Keratinocyte (primary cell): ENCODE data around the gene NUDT3.

ENCODE experiments used
- EZH2 ChIP-seq: IDR thresholded peaks from one replicate; pipeline ENCODE4 v1.6.1; 2012; ENCODE audit warnings: inconsistent platforms, mild to moderate bottlenecking, low read length, moderate library complexity
- TF ChIP-seq, protein P1 (sequence below), 3 experiments: IDR thresholded peaks in 1 of 3; conservative IDR thresholded peaks in 1 of 3; optimal IDR thresholded peaks in 1 of 3; 2 replicates in 2 of 3; 3 replicates in 1 of 3; pipeline versions ENCODE3 to v1.5.1; 2011; ENCODE audit warnings: low read length in 3 of 3, mild to moderate bottlenecking in 3 of 3, moderate library complexity in 2 of 3, control low read depth in 1 of 3, inconsistent platforms in 1 of 3; ENCODE audit not compliant: insufficient read depth in 2 of 3; ENCODE audit errors: extremely low read depth in 1 of 3

DNA sequence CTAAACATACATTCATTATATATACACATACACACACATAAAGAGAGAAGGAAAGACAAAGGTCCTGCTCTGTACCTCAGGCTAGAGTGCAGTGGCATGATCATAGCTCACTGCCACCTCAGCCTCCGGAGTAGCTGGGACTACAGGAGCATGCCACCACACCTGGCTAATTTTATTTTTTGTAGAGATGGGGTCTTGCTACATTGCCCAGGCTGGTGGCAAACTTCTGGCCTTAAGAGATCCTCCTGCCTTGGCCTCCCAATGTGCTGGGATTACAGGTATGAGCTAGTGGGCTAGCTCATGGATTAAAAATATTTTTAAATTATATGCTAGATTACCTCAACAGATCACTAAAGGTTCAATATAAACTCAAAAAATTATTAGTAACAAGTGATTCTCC is 30.3 kb downstream of the NUDT3 start:
- TF ChIP-seq, protein P1, sequence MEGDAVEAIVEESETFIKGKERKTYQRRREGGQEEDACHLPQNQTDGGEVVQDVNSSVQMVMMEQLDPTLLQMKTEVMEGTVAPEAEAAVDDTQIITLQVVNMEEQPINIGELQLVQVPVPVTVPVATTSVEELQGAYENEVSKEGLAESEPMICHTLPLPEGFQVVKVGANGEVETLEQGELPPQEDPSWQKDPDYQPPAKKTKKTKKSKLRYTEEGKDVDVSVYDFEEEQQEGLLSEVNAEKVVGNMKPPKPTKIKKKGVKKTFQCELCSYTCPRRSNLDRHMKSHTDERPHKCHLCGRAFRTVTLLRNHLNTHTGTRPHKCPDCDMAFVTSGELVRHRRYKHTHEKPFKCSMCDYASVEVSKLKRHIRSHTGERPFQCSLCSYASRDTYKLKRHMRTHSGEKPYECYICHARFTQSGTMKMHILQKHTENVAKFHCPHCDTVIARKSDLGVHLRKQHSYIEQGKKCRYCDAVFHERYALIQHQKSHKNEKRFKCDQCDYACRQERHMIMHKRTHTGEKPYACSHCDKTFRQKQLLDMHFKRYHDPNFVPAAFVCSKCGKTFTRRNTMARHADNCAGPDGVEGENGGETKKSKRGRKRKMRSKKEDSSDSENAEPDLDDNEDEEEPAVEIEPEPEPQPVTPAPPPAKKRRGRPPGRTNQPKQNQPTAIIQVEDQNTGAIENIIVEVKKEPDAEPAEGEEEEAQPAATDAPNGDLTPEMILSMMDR (optimal IDR thresholded peaks at IDR 0.05 in 1 of 3, IDR thresholded peaks at IDR 0.05 in 1 of 3, conservative IDR thresholded peaks at IDR 0.05 in 1 of 3; ENCODE audit: extremely low read depth in 1 of 3, insufficient read depth in 2 of 3, low read length in 3 of 3) = no peak
- TF ChIP-seq EZH2 = no peak
